Mesothelial cell of epicardium (in vitro differentiated cells): ENCODE data around the gene APRT. TPM values are rescaled to one million over a fixed set of nuclear protein-coding genes. Genes with fewer than 3 reads are reported as not detected.
"Not testable (repeated sequence)": the region's sequence is repeated elsewhere in the genome, so short reads cannot be mapped to it uniquely, and the experiment has no call there.

Experiments
- DNase-seq, 2 experiments: peaks; one replicate each; pipeline ENCODE4 v3.0.0; 2021; ENCODE audit warnings: low spot score in 2 of 2; ENCODE audit not compliant: unreplicated experiment in 2 of 2
- H3K27ac Mint-ChIP-seq: 2 replicates; pipeline ENCODE4 v1.8.0; 2021; ENCODE audit warnings: mixed read lengths
- H3K27me3 Mint-ChIP-seq: 2 replicates; pipeline ENCODE4 v1.8.0; 2021; ENCODE audit warnings: low read depth, mixed read lengths
- H3K36me3 Mint-ChIP-seq: 2 replicates; pipeline ENCODE4 v1.8.0; 2021; ENCODE audit warnings: mixed read lengths
- H3K4me1 Mint-ChIP-seq: 2 replicates; pipeline ENCODE4 v1.8.0; 2021; ENCODE audit warnings: mixed read lengths
- H3K4me3 Mint-ChIP-seq: 2 replicates; pipeline ENCODE4 v1.8.0; 2021; ENCODE audit warnings: mild to moderate bottlenecking, moderate library complexity, mixed read lengths
- H3K9me3 Mint-ChIP-seq: 2 replicates; pipeline ENCODE4 v1.8.0; 2021; ENCODE audit warnings: mixed read lengths
- total RNA-seq: library from RNA; stranded (reverse); gene quantifications from 3 replicates; pipeline ENCODE4 v1.2.1, GENCODE V29; 2021
- TF ChIP-seq, protein P1 (sequence below): fragments of 200-600 bp; sonication (generic); IDR thresholded peaks from one replicate; pipeline ENCODE4 v1.5.0; 2021; ENCODE audit warnings: antibody characterized with exemption; ENCODE audit not compliant: unreplicated experiment

APRT gene
- total RNA-seq, 1 donor from 2014 or later, result 96.2 TPM

DNA sequence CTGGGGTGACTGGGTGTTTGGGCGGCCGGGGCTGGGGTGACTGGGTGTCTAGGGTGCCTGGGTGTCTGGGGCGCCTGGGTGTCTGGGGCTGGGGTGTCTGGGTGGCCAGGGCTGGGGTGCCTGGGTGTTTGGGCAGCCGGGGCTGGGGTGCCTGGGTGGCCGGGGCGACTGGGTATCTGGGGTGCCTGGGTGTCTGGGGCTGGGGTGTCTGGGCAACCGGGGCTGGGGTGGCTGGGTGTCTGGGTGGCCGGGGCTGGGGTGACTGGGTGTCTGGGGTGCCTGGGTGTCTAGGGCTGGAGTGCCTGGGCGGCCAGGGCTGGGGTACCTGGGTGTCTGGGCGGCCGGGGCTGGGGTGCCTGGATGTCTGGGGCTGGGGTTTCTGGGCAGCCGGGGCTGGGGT is 13.4 kb upstream of the APRT start:
- Mint-ChIP-seq H3K4me1 (peaks cover under 1% of the 10 kb centered on the region), H3K36me3 (peaks cover 8% of the 10 kb centered on the region), H3K27ac (no peak overlapping the region), H3K4me3 (no peak overlapping the region), H3K27me3 (no peaks in the 10 kb centered on the region), H3K9me3 (no peaks in the 10 kb centered on the region)
- TF ChIP-seq, protein P1, sequence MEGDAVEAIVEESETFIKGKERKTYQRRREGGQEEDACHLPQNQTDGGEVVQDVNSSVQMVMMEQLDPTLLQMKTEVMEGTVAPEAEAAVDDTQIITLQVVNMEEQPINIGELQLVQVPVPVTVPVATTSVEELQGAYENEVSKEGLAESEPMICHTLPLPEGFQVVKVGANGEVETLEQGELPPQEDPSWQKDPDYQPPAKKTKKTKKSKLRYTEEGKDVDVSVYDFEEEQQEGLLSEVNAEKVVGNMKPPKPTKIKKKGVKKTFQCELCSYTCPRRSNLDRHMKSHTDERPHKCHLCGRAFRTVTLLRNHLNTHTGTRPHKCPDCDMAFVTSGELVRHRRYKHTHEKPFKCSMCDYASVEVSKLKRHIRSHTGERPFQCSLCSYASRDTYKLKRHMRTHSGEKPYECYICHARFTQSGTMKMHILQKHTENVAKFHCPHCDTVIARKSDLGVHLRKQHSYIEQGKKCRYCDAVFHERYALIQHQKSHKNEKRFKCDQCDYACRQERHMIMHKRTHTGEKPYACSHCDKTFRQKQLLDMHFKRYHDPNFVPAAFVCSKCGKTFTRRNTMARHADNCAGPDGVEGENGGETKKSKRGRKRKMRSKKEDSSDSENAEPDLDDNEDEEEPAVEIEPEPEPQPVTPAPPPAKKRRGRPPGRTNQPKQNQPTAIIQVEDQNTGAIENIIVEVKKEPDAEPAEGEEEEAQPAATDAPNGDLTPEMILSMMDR, result no peak
- DNase-seq, result no peak

- Mint-ChIP-seq H3K4me1 (no peaks in the 10 kb centered on the region), H3K4me3 (no peak overlapping the region), H3K9me3 (no peaks in the 10 kb centered on the region), H3K27me3 (no peaks in the 10 kb centered on the region), H3K36me3 (peaks cover 8% of the 10 kb centered on the region), H3K27ac (no peak overlapping the region)
- no peak for DNase-seq
- TF ChIP-seq, protein P1, result no peak
These were observed 12.7 kb upstream of the APRT start for GRCh38 chr16:88824256-88825077.

GRCh38 chr16:88823646-88824045 is 11.9 kb upstream of the APRT start:
- not testable (repeated sequence) for H3K27me3 Mint-ChIP-seq, H3K27ac Mint-ChIP-seq, H3K4me1 Mint-ChIP-seq, H3K9me3 Mint-ChIP-seq, H3K4me3 Mint-ChIP-seq, H3K36me3 Mint-ChIP-seq, DNase-seq

- H3K36me3 Mint-ChIP-seq, result peaks cover 8% of the 10 kb centered on the region
These were observed 10.7 kb upstream of the APRT start for GRCh38 chr16:88822281-88823040.

GRCh38 chr16:88821168-88821850 is 9.6 kb upstream of the APRT start:
- no peaks in the 10 kb centered on the region for H3K27me3 Mint-ChIP-seq
- TF ChIP-seq, protein P1, result no peak
- DNase-seq, result no peak
- no peak overlapping the region for H3K4me3 Mint-ChIP-seq
- no peaks in the 10 kb centered on the region for H3K4me1 Mint-ChIP-seq
- H3K9me3 Mint-ChIP-seq, result no peaks in the 10 kb centered on the region
- H3K36me3 Mint-ChIP-seq, result peaks cover 8% of the 10 kb centered on the region
- no peak overlapping the region for H3K27ac Mint-ChIP-seq

More at GRCh38 chr16:88822281-88823040, 10.7 kb upstream of the APRT start:
- Mint-ChIP-seq H3K4me3 (no peak overlapping the region), H3K9me3 (no peaks in the 10 kb centered on the region), H3K27ac (no peak overlapping the region), H3K27me3 (no peaks in the 10 kb centered on the region), H3K4me1 (no peaks in the 10 kb centered on the region)
- DNase-seq, result no peak
- TF ChIP-seq, protein P1, result no peak
